GM23338 (cell line): ENCODE data around the gene OXCT2. TPM values are rescaled to one million over a fixed set of nuclear protein-coding genes. Genes with fewer than 3 reads are reported as not detected.

ENCODE experiments used
- ATAC-seq: fragments of 200-7000 bp; cut with Tn5 transposase; 3 replicates; pipeline ENCODE4 v1.9.1; 2020
- DNase-seq: peaks from one replicate; pipeline ENCODE4 v3.0.0-alpha.2; 2015; ENCODE audit warnings: low spot score
- H2AFZ ChIP-seq: fragments of 200-600 bp; sonication (generic); 2 replicates; pipeline ENCODE4 v1.8.0; 2016; ENCODE audit warnings: antibody characterized with exemption, mild to moderate bottlenecking, moderate library complexity
- H3F3A ChIP-seq: fragments of 200-600 bp; sonication (generic); replicated peaks from 2 replicates; pipeline ENCODE4 v1.8.0; 2017; ENCODE audit warnings: antibody characterized with exemption, mixed run types, low read depth
- H3K27ac ChIP-seq: fragments of 200-600 bp; sonication (generic); 2 replicates; pipeline ENCODE4 v1.6.1; 2016; ENCODE audit warnings: low read depth
- H3K27me3 ChIP-seq: fragments of 200-600 bp; sonication (generic); 2 replicates; pipeline ENCODE4 v1.8.0; 2016; ENCODE audit warnings: mild to moderate bottlenecking, mixed run types, moderate library complexity; ENCODE audit not compliant: insufficient read depth
- H3K36me3 ChIP-seq: fragments of 200-600 bp; sonication (generic); 2 replicates; pipeline ENCODE4 v1.8.0; 2016; ENCODE audit warnings: mild to moderate bottlenecking; ENCODE audit not compliant: insufficient read depth
- H3K4me1 ChIP-seq: fragments of 200-600 bp; sonication (generic); 2 replicates; pipeline ENCODE4 v1.8.0; 2016; ENCODE audit warnings: mild to moderate bottlenecking, moderate library complexity; ENCODE audit not compliant: insufficient read depth
- H3K4me2 ChIP-seq: fragments of 200-600 bp; sonication (generic); 2 replicates; pipeline ENCODE4 v1.7.1; 2017; ENCODE audit warnings: mixed run types
- H3K4me3 ChIP-seq: fragments of 200-600 bp; sonication (generic); 2 replicates; pipeline ENCODE4 v1.6.1; 2016; ENCODE audit warnings: mixed run types
- H3K79me2 ChIP-seq: fragments of 200-600 bp; sonication (generic); replicated peaks from 2 replicates; pipeline ENCODE4 v1.8.0; 2017; ENCODE audit warnings: mild to moderate bottlenecking; ENCODE audit not compliant: insufficient read depth
- H3K9me2 ChIP-seq: fragments of 200-600 bp; sonication (generic); 2 replicates; pipeline ENCODE4 v1.8.0; 2017; ENCODE audit not compliant: insufficient read depth
- H4K20me1 ChIP-seq: fragments of 200-600 bp; sonication (generic); replicated peaks from 2 replicates; pipeline ENCODE4 v1.8.0; 2017; ENCODE audit warnings: mild to moderate bottlenecking; ENCODE audit not compliant: insufficient read depth
- H3K27ac Mint-ChIP-seq: 2 replicates; pipeline ENCODE4 v1.8.0; 2020; ENCODE audit warnings: inconsistent platforms, mild to moderate bottlenecking, moderate library complexity, mixed read lengths
- H3K27me3 Mint-ChIP-seq: 3 replicates; pipeline ENCODE4 v1.8.0; 2022; ENCODE audit warnings: low read depth, mild to moderate bottlenecking, moderate library complexity, mixed read lengths, inconsistent platforms; ENCODE audit not compliant: insufficient read depth, poor library complexity
- H3K36me3 Mint-ChIP-seq: 3 replicates; pipeline ENCODE4 v1.8.0; 2021; ENCODE audit warnings: low read depth, mild to moderate bottlenecking, inconsistent platforms, moderate library complexity, mixed read lengths
- H3K4me1 Mint-ChIP-seq: 3 replicates; pipeline ENCODE4 v1.8.0; 2020; ENCODE audit warnings: mild to moderate bottlenecking, inconsistent platforms, mixed read lengths
- H3K4me3 Mint-ChIP-seq: 3 replicates; pipeline ENCODE4 v1.8.0; 2021; ENCODE audit warnings: moderate library complexity, mild to moderate bottlenecking, inconsistent platforms, mixed read lengths
- H3K9me3 Mint-ChIP-seq: 3 replicates; pipeline ENCODE4 v1.8.0; 2020; ENCODE audit warnings: moderate library complexity, mild to moderate bottlenecking, inconsistent platforms, mixed read lengths
- CREB1 ChIP-seq: fragments of 250-450 bp; sonication (Bioruptor Pico); IDR thresholded peaks from 2 replicates; pipeline ENCODE4 v1.5.0; 2020; ENCODE audit warnings: low read depth, mild to moderate bottlenecking, moderate library complexity
- CTCF ChIP-seq, 2 experiments: fragments of 200-600 bp in 1 of 2; sonication (generic) in 1 of 2; conservative IDR thresholded peaks; 2 replicates each; pipeline versions ENCODE4 v1.5.1 to v1.6.1; 2016 to 2017; ENCODE audit warnings: antibody characterized with exemption in 2 of 2, low read depth in 2 of 2, mild to moderate bottlenecking in 2 of 2, moderate library complexity in 1 of 2
- EZH2 ChIP-seq: fragments of 200-600 bp; sonication (generic); IDR thresholded peaks from one replicate; pipeline ENCODE4 v1.8.0; 2017; ENCODE audit warnings: antibody characterized with exemption, mild to moderate bottlenecking, low read depth; ENCODE audit not compliant: unreplicated experiment
- JUNB ChIP-seq: IDR thresholded peaks from one replicate; pipeline ENCODE4 v1.6.1; 2016; ENCODE audit warnings: antibody characterized with exemption; ENCODE audit not compliant: unreplicated experiment
- NANOG ChIP-seq: IDR thresholded peaks from 2 replicates; pipeline ENCODE4 v1.6.1; 2016; ENCODE audit warnings: antibody characterized with exemption, borderline replicate concordance
- POLR2AphosphoS5 ChIP-seq: IDR thresholded peaks from 2 replicates; pipeline ENCODE4 v1.6.1; 2016; ENCODE audit warnings: antibody characterized with exemption, low read depth
- STAT1 ChIP-seq: IDR thresholded peaks from one replicate; pipeline ENCODE4 v1.6.1; 2016; ENCODE audit warnings: antibody characterized with exemption; ENCODE audit not compliant: unreplicated experiment
- ZNF114 ChIP-seq: fragments of 250-450 bp; sonication (Bioruptor Pico); IDR thresholded peaks from 2 replicates; pipeline ENCODE4 v1.5.0; 2020; ENCODE audit warnings: mild to moderate bottlenecking, moderate library complexity
- ZNF331 ChIP-seq: fragments of 250-450 bp; sonication (Bioruptor Pico); IDR thresholded peaks from 2 replicates; pipeline ENCODE4 v1.5.0; 2020; ENCODE audit warnings: low read depth, mild to moderate bottlenecking, moderate library complexity
- ZNF462 ChIP-seq: fragments of 250-450 bp; sonication (Bioruptor Pico); IDR thresholded peaks from 2 replicates; pipeline ENCODE4 v1.5.0; 2020; ENCODE audit warnings: mild to moderate bottlenecking, moderate library complexity
- polyA plus RNA-seq: library from polyadenylated mRNA; unstranded; fragments of >200 nt; fragmentation: Nextera tagmentation; extraction: Ambion mirVana; gene quantifications from 2 replicates; pipeline ENCODE4 v1.2.1, GENCODE V29; 2016
- total RNA-seq: library from RNA; depleted of rRNA; stranded (reverse); fragments of >200 nt; shearing (Covaris generic); gene quantifications from 2 replicates; pipeline ENCODE4 v1.2.3, GENCODE V29; 2014

OXCT2 gene
- total and polyA plus RNA-seq, 2 experiments from 2014 or later: 1.4 to 2.8 TPM

- H4K20me1 ChIP-seq: no peaks in the 10 kb centered on the region; the same call in 1 of the 2 replicates
- no peak for TF ChIP-seq ZNF462 (CRISPR knock-in tag)
- no peak for TF ChIP-seq JUNB
- no peak for TF ChIP-seq ZNF331 (CRISPR knock-in tag)
- no peak for TF ChIP-seq NANOG
- TF ChIP-seq CTCF (conservative IDR thresholded peaks at IDR 0.05; ENCODE audit: low read depth in 2 of 2): no peak
- TF ChIP-seq POLR2AphosphoS5: no peak
- TF ChIP-seq ZNF114: no peak
- TF ChIP-seq EZH2: no peak
- no peak for TF ChIP-seq CREB1 (CRISPR knock-in tag)
- TF ChIP-seq STAT1: no peak
- no peaks in the 10 kb centered on the region for H3F3A ChIP-seq
- no peaks in the 10 kb centered on the region for H3K4me1 Mint-ChIP-seq
- no peak overlapping the region for H3K27ac Mint-ChIP-seq
- no peaks in the 10 kb centered on the region for H3K36me3 ChIP-seq
- ATAC-seq (no peak), DNase-seq (no peak)
- H3K4me1 ChIP-seq: no peaks in the 10 kb centered on the region
- no peaks in the 10 kb centered on the region for H3K79me2 ChIP-seq
- no peak overlapping the region for H3K4me2 ChIP-seq
- peaks cover 100% of the 10 kb centered on the region for H3K27me3 ChIP-seq
- H2AFZ ChIP-seq: no peak overlapping the region
- no peak overlapping the region for H3K4me3 Mint-ChIP-seq
- peaks cover 66% of the 10 kb centered on the region for H3K27me3 Mint-ChIP-seq
- H3K9me2 ChIP-seq: no peaks in the 10 kb centered on the region
- H3K27ac ChIP-seq: no peak overlapping the region
- H3K4me3 ChIP-seq: no peak overlapping the region
- no peaks in the 10 kb centered on the region for H3K36me3 Mint-ChIP-seq
- no peaks in the 10 kb centered on the region for H3K9me3 Mint-ChIP-seq
Measured at GRCh38 chr1:39729842-39730241, 41.3 kb downstream of the OXCT2 start.
